ENCODE measurements around the gene RANBP1.

GRCh38 chr22:20123366-20124082 is 7.6 kb downstream of the RANBP1 start:
- TF ChIP-seq CEBPB (IDR thresholded peaks at IDR 0.05) (no peak), EP300 (IDR thresholded peaks at IDR 0.05) (no peak), POLR2AphosphoS2 (conservative IDR thresholded peaks at IDR 0.05; ENCODE audit: low read length) (no peak)
- TF ChIP-seq, protein P1, sequence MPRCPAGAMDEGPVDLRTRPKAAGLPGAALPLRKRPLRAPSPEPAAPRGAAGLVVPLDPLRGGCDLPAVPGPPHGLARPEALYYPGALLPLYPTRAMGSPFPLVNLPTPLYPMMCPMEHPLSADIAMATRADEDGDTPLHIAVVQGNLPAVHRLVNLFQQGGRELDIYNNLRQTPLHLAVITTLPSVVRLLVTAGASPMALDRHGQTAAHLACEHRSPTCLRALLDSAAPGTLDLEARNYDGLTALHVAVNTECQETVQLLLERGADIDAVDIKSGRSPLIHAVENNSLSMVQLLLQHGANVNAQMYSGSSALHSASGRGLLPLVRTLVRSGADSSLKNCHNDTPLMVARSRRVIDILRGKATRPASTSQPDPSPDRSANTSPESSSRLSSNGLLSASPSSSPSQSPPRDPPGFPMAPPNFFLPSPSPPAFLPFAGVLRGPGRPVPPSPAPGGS (IDR thresholded peaks at IDR 0.05): no peak
- TF ChIP-seq, protein P2, sequence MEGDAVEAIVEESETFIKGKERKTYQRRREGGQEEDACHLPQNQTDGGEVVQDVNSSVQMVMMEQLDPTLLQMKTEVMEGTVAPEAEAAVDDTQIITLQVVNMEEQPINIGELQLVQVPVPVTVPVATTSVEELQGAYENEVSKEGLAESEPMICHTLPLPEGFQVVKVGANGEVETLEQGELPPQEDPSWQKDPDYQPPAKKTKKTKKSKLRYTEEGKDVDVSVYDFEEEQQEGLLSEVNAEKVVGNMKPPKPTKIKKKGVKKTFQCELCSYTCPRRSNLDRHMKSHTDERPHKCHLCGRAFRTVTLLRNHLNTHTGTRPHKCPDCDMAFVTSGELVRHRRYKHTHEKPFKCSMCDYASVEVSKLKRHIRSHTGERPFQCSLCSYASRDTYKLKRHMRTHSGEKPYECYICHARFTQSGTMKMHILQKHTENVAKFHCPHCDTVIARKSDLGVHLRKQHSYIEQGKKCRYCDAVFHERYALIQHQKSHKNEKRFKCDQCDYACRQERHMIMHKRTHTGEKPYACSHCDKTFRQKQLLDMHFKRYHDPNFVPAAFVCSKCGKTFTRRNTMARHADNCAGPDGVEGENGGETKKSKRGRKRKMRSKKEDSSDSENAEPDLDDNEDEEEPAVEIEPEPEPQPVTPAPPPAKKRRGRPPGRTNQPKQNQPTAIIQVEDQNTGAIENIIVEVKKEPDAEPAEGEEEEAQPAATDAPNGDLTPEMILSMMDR (IDR thresholded peaks at IDR 0.05): no peak
